Naive thymus-derived CD4-positive, alpha-beta T cell (primary cell): ENCODE data around the gene DMAC1. TPM values are rescaled to one million over a fixed set of nuclear protein-coding genes. Genes with fewer than 3 reads are reported as not detected.

ENCODE experiments used
- ATAC-seq: fragments of 150-1000 bp; cut with Tn5 transposase; 2 replicates; pipeline ENCODE4 v1.10.0; 2021; ENCODE audit warnings: mild to moderate bottlenecking, moderate library complexity
- CTCF ChIA-PET: fragments of 350-600 bp; sonication (Branson Sonifier 250); formaldehyde crosslinking; loops from one replicate; lab custom pipeline; 2021; ENCODE audit warnings: antibody characterized with exemption; lab: Charles Lee
- POLR2A ChIA-PET: fragments of 350-600 bp; sonication (Branson Sonifier 250); formaldehyde crosslinking; loops from one replicate; lab custom pipeline; 2021; ENCODE audit warnings: antibody characterized with exemption, inconsistent platforms; lab: Charles Lee
- DNase-seq, 9 donors: peaks; one replicate each; pipeline versions ENCODE4 v3.0.0 to v3.0.0-alpha.2; 2020 to 2022; ENCODE audit warnings: mixed read lengths in 1 of 9
- H3K27ac ChIP-seq: one replicate; pipeline ENCODE4 v1.7.0; 2013; ENCODE audit warnings: mild to moderate bottlenecking, low read depth, low read length, moderate library complexity
- H3K27me3 ChIP-seq, 2 donors: one replicate each; pipeline ENCODE4 v1.7.0; 2013; ENCODE audit warnings: low read length in 2 of 2, mild to moderate bottlenecking in 2 of 2, moderate library complexity in 2 of 2; ENCODE audit not compliant: control insufficient read depth in 2 of 2, insufficient read depth in 2 of 2
- H3K36me3 ChIP-seq, 3 experiments: 1 replicate in 2 of 3; 2 replicates in 1 of 3; pipeline ENCODE4 v1.7.0; 2013; ENCODE audit warnings: low read length in 3 of 3, mild to moderate bottlenecking in 3 of 3, moderate library complexity in 1 of 3; ENCODE audit not compliant: insufficient read depth in 3 of 3, control insufficient read depth in 2 of 3
- H3K4me1 ChIP-seq, 2 donors: one replicate each; pipeline ENCODE4 v1.7.0; 2013; ENCODE audit warnings: low read length in 2 of 2, mild to moderate bottlenecking in 2 of 2, moderate library complexity in 1 of 2; ENCODE audit not compliant: control insufficient read depth in 2 of 2, insufficient read depth in 2 of 2
- H3K4me3 ChIP-seq: 2 replicates; pipeline ENCODE4 v1.7.0; 2013; ENCODE audit warnings: mild to moderate bottlenecking, low read length
- H3K9me3 ChIP-seq, 3 experiments: 1 replicate in 2 of 3; 2 replicates in 1 of 3; pipeline ENCODE4 v1.7.0; 2013; ENCODE audit warnings: low read length in 3 of 3; ENCODE audit not compliant: control insufficient read depth in 2 of 3
- H3K27ac Mint-ChIP-seq, 9 donors: one replicate each; pipeline ENCODE4 v1.8.0; 2020 to 2022; ENCODE audit warnings: mixed read lengths in 9 of 9, mild to moderate bottlenecking in 8 of 9, moderate library complexity in 5 of 9, inconsistent platforms in 2 of 9
- H3K27me3 Mint-ChIP-seq, 5 donors: one replicate each; pipeline ENCODE4 v1.8.0; 2021 to 2022; ENCODE audit warnings: mixed read lengths in 5 of 5, mild to moderate bottlenecking in 1 of 5
- H3K36me3 Mint-ChIP-seq, 5 donors: one replicate each; pipeline ENCODE4 v1.8.0; 2020 to 2022; ENCODE audit warnings: mixed read lengths in 5 of 5, mild to moderate bottlenecking in 3 of 5, inconsistent platforms in 1 of 5
- H3K4me1 Mint-ChIP-seq, 7 donors: one replicate each; pipeline ENCODE4 v1.8.0; 2020 to 2022; ENCODE audit warnings: mixed read lengths in 7 of 7, mild to moderate bottlenecking in 3 of 7, inconsistent platforms in 1 of 7
- H3K4me3 Mint-ChIP-seq, 10 donors: one replicate each; pipeline ENCODE4 v1.8.0; 2020 to 2022; ENCODE audit warnings: mild to moderate bottlenecking in 10 of 10, mixed read lengths in 10 of 10, moderate library complexity in 6 of 10, inconsistent platforms in 2 of 10
- H3K9me3 Mint-ChIP-seq, 11 donors: one replicate each; pipeline ENCODE4 v1.8.0; 2020 to 2022; ENCODE audit warnings: mixed read lengths in 11 of 11, mild to moderate bottlenecking in 4 of 11, inconsistent platforms in 1 of 11, moderate library complexity in 1 of 11
- intact Hi-C, 2 donors: fragments of 100-400 bp; cut with micrococcal nuclease; formaldehyde crosslinking; loops; one replicate each; pipeline ENCODE4 v1.15.1; 2023
- polyA plus RNA-seq, 2 donors: library from polyadenylated mRNA; unstranded; fragments of 300-500 nt; fragmentation: Illumina TruSeq; gene quantifications; one replicate each; pipeline ENCODE4 v1.2.3, GENCODE V29; 2021
- total RNA-seq, 6 experiments: library from RNA in 5 of 6; stranded (reverse) in 5 of 6; gene quantifications; 1 replicate in 5 of 6; 2 replicates in 1 of 6; pipeline ENCODE4 v1.2.3 and lab custom pipeline; 2021 to 2026

The DMAC1 gene, protein sequence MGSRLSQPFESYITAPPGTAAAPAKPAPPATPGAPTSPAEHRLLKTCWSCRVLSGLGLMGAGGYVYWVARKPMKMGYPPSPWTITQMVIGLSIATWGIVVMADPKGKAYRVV
- 10 to 100 TPM; 17.5 to 54.1 (median 44.3) TPM for total RNA-seq
- polyA plus RNA-seq = 10 to 100 TPM; 17.9 to 54.9 TPM
- total RNA-seq (lab: John Stamatoyannopoulos, UW) = 11.3 reads per million, percentile 38 among the genes with 10 or more reads in this experiment

GRCh38 chr9:7799234-7799943 is at the start of gene DMAC1:
TSS of gene DMAC1 (minus strand) at chr9:7799778. CDS start at chr9:7799734, 44 bp downstream.
- ATAC-seq (peak; percentile 96), DNase-seq (peak; percentile 50 to 79 (median 72))
- Mint-ChIP-seq H3K4me1 (peaks cover 12 to 62% (median 40%) of the 10 kb centered on the region in 7 donors), H3K36me3 (peaks cover 6 to 24% (median 18%) of the 10 kb centered on the region in 5 donors), H3K27me3 (peaks cover 0 to under 1% (median 0%) of the 10 kb centered on the region in 5 donors), H3K4me3 (peak within 1 kb of the TSS; percentile 91 to 98 (median 95)), H3K9me3 (no peaks in the 10 kb centered on the region), H3K27ac (peak within 1 kb of the TSS; percentile 90 to 98 (median 93))
- ChIA-PET CTCF (no interaction called here), POLR2A (interaction anchor here (0.9 to 1.1 kb wide), 4 partner anchors 137 to 1049 kb away, joined by 3 to 6 read pairs (median 3); no protein-coding TSS in a partner anchor)
- Histone ChIP-seq H3K27me3 (no peaks in the 10 kb centered on the region), H3K36me3 (peaks cover 0 to 30% (median 0%) of the 10 kb centered on the region in 3 experiments), H3K27ac (peak within 1 kb of the TSS; percentile 88), H3K4me1 (peaks cover 0 to 8% of the 10 kb centered on the region in 2 donors), H3K4me3 (peak within 1 kb of the TSS; percentile 96), H3K9me3 (no peaks in the 10 kb centered on the region)
- intact Hi-C loops = loop anchor here (1.0 to 5.0 kb wide), 14 partner anchors 43 to 1967 kb away; partner anchors contain the start of genes ERMP1 (in 1 of the 2), KDM4C (in 1 of the 2) and UHRF2 (in 1 of the 2)

DNA sequence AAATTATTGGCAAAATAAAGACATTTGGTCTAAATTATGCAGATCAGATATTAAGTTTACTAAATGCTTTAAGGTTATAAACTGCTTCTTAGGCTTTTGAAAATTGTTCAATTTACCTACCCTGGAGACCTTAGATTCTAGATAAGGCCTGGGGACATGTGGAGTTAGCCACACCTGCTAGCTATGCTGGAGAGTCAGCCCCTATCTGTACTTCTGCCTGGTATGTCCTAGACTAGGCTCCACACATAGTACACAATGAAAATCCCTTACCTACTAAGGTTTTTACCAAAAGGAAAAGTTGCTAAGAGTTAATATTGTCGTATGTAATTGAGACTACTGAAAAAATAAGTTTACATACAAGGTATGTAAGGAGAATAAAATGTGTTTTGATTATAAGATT is 49.8 kb upstream of the DMAC1 start:
- H3K4me3 ChIP-seq = no peak overlapping the region
- Mint-ChIP-seq H3K36me3 (peaks cover 0 to 4% (median 0%) of the 10 kb centered on the region in 5 donors), H3K9me3 (peaks cover 0 to 3% (median 0%) of the 10 kb centered on the region in 11 donors), H3K27ac (no peak overlapping the region), H3K4me3 (no peak overlapping the region), H3K4me1 (peaks cover 0 to 1% (median 0%) of the 10 kb centered on the region in 7 donors), H3K27me3 (no peaks in the 10 kb centered on the region)
- ChIA-PET POLR2A (interaction anchor here (0.6 kb wide), 1 partner anchor 241 kb away, joined by 3 read pairs; no protein-coding TSS in a partner anchor), CTCF (interaction anchor here (0.6 kb wide), 2 partner anchors 322 to 580 kb away, joined by 4 to 5 read pairs; no protein-coding TSS in a partner anchor)
- H3K9me3 ChIP-seq = no peaks in the 10 kb centered on the region
- no peaks in the 10 kb centered on the region for H3K4me1 ChIP-seq
- H3K27me3 ChIP-seq = no peaks in the 10 kb centered on the region
- intact Hi-C loops = loop anchor here in 1 of 2 donors (10.0 kb wide), 1 partner anchor 205 kb away; no protein-coding TSS in a partner anchor
- DNase-seq = no peak
- H3K36me3 ChIP-seq = no peaks in the 10 kb centered on the region
- no peak overlapping the region for H3K27ac ChIP-seq
- no peak for ATAC-seq

DNA sequence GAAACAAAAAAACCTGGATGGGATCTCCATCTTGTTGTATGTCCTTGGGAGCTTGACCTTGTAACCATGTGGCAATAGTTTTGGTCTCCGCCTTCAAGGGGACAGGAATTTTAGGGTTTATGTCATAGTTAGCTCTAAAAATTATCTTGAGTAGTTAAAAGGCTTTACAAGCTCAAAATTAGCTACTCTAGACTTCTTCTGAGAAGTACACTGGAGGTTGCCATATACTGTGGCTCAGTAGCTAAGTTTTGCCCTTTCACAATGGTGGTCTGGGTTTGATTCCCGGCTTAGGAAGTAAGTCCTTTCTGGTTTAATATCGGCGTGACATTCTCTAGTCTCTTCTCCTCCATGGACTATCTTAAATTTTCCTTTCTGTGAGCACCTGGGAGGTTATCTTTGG is 48.9 kb upstream of the DMAC1 start:
- no peaks in the 10 kb centered on the region for H3K9me3 ChIP-seq
- Mint-ChIP-seq H3K4me3 (no peak overlapping the region), H3K4me1 (peaks cover 0 to 3% (median 0%) of the 10 kb centered on the region in 7 donors), H3K9me3 (peaks cover 0 to 3% (median 0%) of the 10 kb centered on the region in 11 donors), H3K27ac (no peak overlapping the region), H3K27me3 (peaks cover 0 to 2% (median 0%) of the 10 kb centered on the region in 5 donors), H3K36me3 (peaks cover 0 to 4% (median 0%) of the 10 kb centered on the region in 5 donors)
- no peaks in the 10 kb centered on the region for H3K4me1 ChIP-seq
- no peak overlapping the region for H3K27ac ChIP-seq
- H3K27me3 ChIP-seq = no peaks in the 10 kb centered on the region
- no peaks in the 10 kb centered on the region for H3K36me3 ChIP-seq
- H3K4me3 ChIP-seq = no peak overlapping the region
- no peak for DNase-seq
- ATAC-seq = no peak
- CTCF ChIA-PET = no interaction called here
- POLR2A ChIA-PET = no interaction called here
- intact Hi-C loops = loop anchor here in 1 of 2 donors (10.0 kb wide), 1 partner anchor 206 kb away; no protein-coding TSS in a partner anchor

- peaks cover 0 to 3% (median 0%) of the 10 kb centered on the region in 7 donors for H3K4me1 Mint-ChIP-seq
- POLR2A ChIA-PET = no interaction called here
- peaks cover 0 to 1% (median 0%) of the 10 kb centered on the region in 11 donors for H3K9me3 Mint-ChIP-seq
- H3K4me3 Mint-ChIP-seq = peak overlapping the region in 1 of 10 donors; percentile 6
- H3K27ac Mint-ChIP-seq = no peak overlapping the region
- Histone ChIP-seq H3K27ac (no peak overlapping the region), H3K27me3 (no peaks in the 10 kb centered on the region), H3K36me3 (no peaks in the 10 kb centered on the region), H3K9me3 (no peaks in the 10 kb centered on the region), H3K4me3 (no peak overlapping the region), H3K4me1 (no peaks in the 10 kb centered on the region)
- no peaks in the 10 kb centered on the region for H3K36me3 Mint-ChIP-seq
- peak; percentile 73 for ATAC-seq
- CTCF ChIA-PET = interaction anchor here (1.1 to 1.5 kb wide), 2 partner anchors 212 to 253 kb away, joined by 4 read pairs; no protein-coding TSS in a partner anchor
- H3K27me3 Mint-ChIP-seq = peaks cover 0 to 4% (median 0%) of the 10 kb centered on the region in 5 donors
- intact Hi-C loops = loop anchor here (1.0 to 10.0 kb wide), 10 partner anchors 91 to 393 kb away; no protein-coding TSS in a partner anchor
- DNase-seq = peak in 6 of 9 donors; percentile 2 to 44 (median 24)
Measured at GRCh38 chr9:7844242-7844641, 44.7 kb upstream of the DMAC1 start.

- no peak overlapping the region for H3K4me3 Mint-ChIP-seq
- no peaks in the 10 kb centered on the region for H3K4me1 ChIP-seq
- no peaks in the 10 kb centered on the region for H3K36me3 Mint-ChIP-seq
- H3K9me3 Mint-ChIP-seq = peaks cover 0 to 1% (median 0%) of the 10 kb centered on the region in 11 donors
- H3K36me3 ChIP-seq = no peaks in the 10 kb centered on the region
- ATAC-seq (no peak), DNase-seq (no peak)
- intact Hi-C loops = loop anchor here (5.0 to 10.0 kb wide), 4 partner anchors 140 to 395 kb away; no protein-coding TSS in a partner anchor
- H3K4me1 Mint-ChIP-seq = peaks cover 0 to 3% (median 0%) of the 10 kb centered on the region in 7 donors
- no peaks in the 10 kb centered on the region for H3K9me3 ChIP-seq
- H3K4me3 ChIP-seq = no peak overlapping the region
- CTCF ChIA-PET = interaction anchor here (0.7 kb wide), 1 partner anchor 292 kb away, joined by 3 read pairs; no protein-coding TSS in a partner anchor
- peaks cover 0 to 4% (median 0%) of the 10 kb centered on the region in 5 donors for H3K27me3 Mint-ChIP-seq
- H3K27ac Mint-ChIP-seq = no peak overlapping the region
- no peak overlapping the region for H3K27ac ChIP-seq
- H3K27me3 ChIP-seq = no peaks in the 10 kb centered on the region
- POLR2A ChIA-PET = no interaction called here
Measured at GRCh38 chr9:7841831-7842230, 42.3 kb upstream of the DMAC1 start.

GRCh38 chr9:7834531-7834930 is 35.0 kb upstream of the DMAC1 start:
- no peak overlapping the region for H3K4me3 ChIP-seq
- ChIA-PET POLR2A (no interaction called here), CTCF (no interaction called here)
- no peaks in the 10 kb centered on the region for H3K9me3 ChIP-seq
- H3K4me3 Mint-ChIP-seq = no peak overlapping the region
- H3K27me3 Mint-ChIP-seq = no peaks in the 10 kb centered on the region
- H3K36me3 ChIP-seq = no peaks in the 10 kb centered on the region
- H3K27me3 ChIP-seq = no peaks in the 10 kb centered on the region
- intact Hi-C loops = no loop called here
- H3K27ac Mint-ChIP-seq = no peak overlapping the region
- ATAC-seq (no peak), DNase-seq (no peak)
- H3K36me3 Mint-ChIP-seq = peaks cover 0 to 6% (median 0%) of the 10 kb centered on the region in 5 donors
- peaks cover 0 to 1% (median 0%) of the 10 kb centered on the region in 7 donors for H3K4me1 Mint-ChIP-seq
- H3K27ac ChIP-seq = no peak overlapping the region
- no peaks in the 10 kb centered on the region for H3K4me1 ChIP-seq
- peaks cover 0 to 12% (median 0%) of the 10 kb centered on the region in 11 donors for H3K9me3 Mint-ChIP-seq
